ENCODE data around the gene STRIT1. TPM values are rescaled to one million over a fixed set of nuclear protein-coding genes. Genes with fewer than 3 reads are reported as not detected.

STRIT1 gene
- total and polyA plus RNA-seq, 2 donors (not counting 1 experiment from before 2014, with no cell fraction given) = not detected

DNA sequence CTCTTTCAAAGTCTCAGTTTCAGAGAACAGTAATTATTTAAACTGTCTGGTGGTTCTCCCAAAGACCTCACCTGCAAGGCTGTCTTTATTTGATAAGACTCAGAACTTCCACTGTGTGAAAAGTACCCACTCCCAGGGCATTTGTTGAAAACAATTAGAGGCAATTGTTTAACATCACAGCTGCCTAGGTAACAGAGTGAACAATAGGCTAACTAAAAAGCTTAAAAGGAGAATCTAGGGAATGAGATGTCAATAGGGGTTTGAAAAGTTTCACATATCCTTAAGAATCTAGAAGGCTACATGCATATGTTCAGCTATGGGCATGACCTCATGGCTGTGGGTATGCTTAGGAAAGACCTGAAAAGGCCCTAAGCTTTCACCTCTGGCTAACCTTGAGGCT, 2.9 kb upstream of the STRIT1 start:
- Histone ChIP-seq H2AFZ (ENCODE audit: insufficient read depth, low read depth, low read length, poor library complexity, severe bottlenecking) (no peak overlapping the region), H3K36me3 (replicated peaks in 1 of 2; ENCODE audit: control extremely low read depth in 1 of 2, control insufficient read depth in 1 of 2, extremely low read depth in 1 of 2, insufficient read depth in 2 of 2, low read length in 1 of 2) (no peaks in the 10 kb centered on the region), H3K27ac (ENCODE audit: low read length in 2 of 2) (no peak overlapping the region), H3K79me2 (ENCODE audit: control insufficient read depth, insufficient read depth, low read length) (no peaks in the 10 kb centered on the region), H3K4me2 (replicated peaks; ENCODE audit: low read depth, low read length, poor library complexity, severe bottlenecking) (no peak overlapping the region), H3K9ac (ENCODE audit: low read length) (no peak overlapping the region), H3K9me3 (ENCODE audit: control extremely low read depth in 1 of 3, control insufficient read depth in 2 of 3, insufficient read depth in 1 of 3, low read length in 2 of 3) (peaks cover 0 to 5% (median 0%) of the 10 kb centered on the region in 3 donors), H3K4me3 (ENCODE audit: control extremely low read depth in 1 of 5, extremely low read depth in 1 of 5, insufficient read depth in 1 of 5, low read depth in 2 of 5, low read length in 4 of 5) (no peak overlapping the region), H3K4me1 (ENCODE audit: control insufficient read depth in 2 of 2, insufficient read depth in 2 of 2, low read length in 2 of 2) (no peaks in the 10 kb centered on the region), H3K27me3 (replicated peaks in 1 of 4; ENCODE audit: control extremely low read depth in 1 of 4, control insufficient read depth in 3 of 4, insufficient read depth in 4 of 4, low read length in 3 of 4) (no peaks in the 10 kb centered on the region), H4K20me1 (ENCODE audit: control insufficient read depth, insufficient read depth, low read length, poor library complexity, severe bottlenecking) (no peaks in the 10 kb centered on the region)
- DNase-seq = no peak
- Mint-ChIP-seq H3K9me3 (ENCODE audit: insufficient read depth) (peaks cover 12% of the 10 kb centered on the region), H3K27ac (no peak overlapping the region), H3K4me1 (no peaks in the 10 kb centered on the region), H3K27me3 (no peaks in the 10 kb centered on the region), H3K4me3 (no peak overlapping the region)
- no peak for TF ChIP-seq EZH2 (IDR thresholded peaks at IDR 0.05; ENCODE audit: borderline replicate concordance, insufficient read depth, low read depth, low read length, poor library complexity, severe bottlenecking)
- TF ChIP-seq, protein P1, sequence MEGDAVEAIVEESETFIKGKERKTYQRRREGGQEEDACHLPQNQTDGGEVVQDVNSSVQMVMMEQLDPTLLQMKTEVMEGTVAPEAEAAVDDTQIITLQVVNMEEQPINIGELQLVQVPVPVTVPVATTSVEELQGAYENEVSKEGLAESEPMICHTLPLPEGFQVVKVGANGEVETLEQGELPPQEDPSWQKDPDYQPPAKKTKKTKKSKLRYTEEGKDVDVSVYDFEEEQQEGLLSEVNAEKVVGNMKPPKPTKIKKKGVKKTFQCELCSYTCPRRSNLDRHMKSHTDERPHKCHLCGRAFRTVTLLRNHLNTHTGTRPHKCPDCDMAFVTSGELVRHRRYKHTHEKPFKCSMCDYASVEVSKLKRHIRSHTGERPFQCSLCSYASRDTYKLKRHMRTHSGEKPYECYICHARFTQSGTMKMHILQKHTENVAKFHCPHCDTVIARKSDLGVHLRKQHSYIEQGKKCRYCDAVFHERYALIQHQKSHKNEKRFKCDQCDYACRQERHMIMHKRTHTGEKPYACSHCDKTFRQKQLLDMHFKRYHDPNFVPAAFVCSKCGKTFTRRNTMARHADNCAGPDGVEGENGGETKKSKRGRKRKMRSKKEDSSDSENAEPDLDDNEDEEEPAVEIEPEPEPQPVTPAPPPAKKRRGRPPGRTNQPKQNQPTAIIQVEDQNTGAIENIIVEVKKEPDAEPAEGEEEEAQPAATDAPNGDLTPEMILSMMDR (IDR thresholded peaks at IDR 0.05) = no peak
- POLR2A ChIA-PET = no interaction called here
- CTCF ChIA-PET = no interaction called here
- ATAC-seq (ENCODE audit: low read depth) = no peak
- intact Hi-C loops (cut with micrococcal nuclease) = no loop called here

GRCh38 chr3:155292693-155293092, 790 bp downstream of the STRIT1 start:
- H3K4me1 ChIP-seq (ENCODE audit: control insufficient read depth in 2 of 2, insufficient read depth in 2 of 2, low read length in 2 of 2) = no peaks in the 10 kb centered on the region
- TF ChIP-seq EZH2 (IDR thresholded peaks at IDR 0.05; ENCODE audit: borderline replicate concordance, insufficient read depth, low read depth, low read length, poor library complexity, severe bottlenecking) = no peak
- TF ChIP-seq, protein P1 (IDR thresholded peaks at IDR 0.05) = no peak
- H3K9ac ChIP-seq (ENCODE audit: low read length) = no peak overlapping the region
- no peaks in the 10 kb centered on the region for H3K79me2 ChIP-seq (ENCODE audit: control insufficient read depth, insufficient read depth, low read length)
- H2AFZ ChIP-seq (ENCODE audit: insufficient read depth, low read depth, low read length, poor library complexity, severe bottlenecking) = no peak overlapping the region
- Mint-ChIP-seq H3K9me3 (ENCODE audit: insufficient read depth) (peaks cover 4% of the 10 kb centered on the region), H3K4me1 (no peaks in the 10 kb centered on the region), H3K27me3 (no peaks in the 10 kb centered on the region), H3K27ac (no peak overlapping the region), H3K4me3 (no peak overlapping the region)
- peaks cover 0 to 5% (median 0%) of the 10 kb centered on the region in 3 donors for H3K9me3 ChIP-seq (ENCODE audit: control extremely low read depth in 1 of 3, control insufficient read depth in 2 of 3, insufficient read depth in 1 of 3, low read length in 2 of 3)
- H3K4me2 ChIP-seq (replicated peaks; ENCODE audit: low read depth, low read length, poor library complexity, severe bottlenecking) = no peak overlapping the region
- no peaks in the 10 kb centered on the region for H3K27me3 ChIP-seq (replicated peaks in 1 of 4; ENCODE audit: control extremely low read depth in 1 of 4, control insufficient read depth in 3 of 4, insufficient read depth in 4 of 4, low read length in 3 of 4)
- ChIA-PET POLR2A (no interaction called here), CTCF (no interaction called here)
- DNase-seq (no peak), ATAC-seq (ENCODE audit: low read depth) (no peak)
- H3K27ac ChIP-seq (ENCODE audit: low read length in 2 of 2) = no peak overlapping the region
- no peaks in the 10 kb centered on the region for H3K36me3 ChIP-seq (replicated peaks in 1 of 2; ENCODE audit: control extremely low read depth in 1 of 2, control insufficient read depth in 1 of 2, extremely low read depth in 1 of 2, insufficient read depth in 2 of 2, low read length in 1 of 2)
- no peaks in the 10 kb centered on the region for H4K20me1 ChIP-seq (ENCODE audit: control insufficient read depth, insufficient read depth, low read length, poor library complexity, severe bottlenecking)
- H3K4me3 ChIP-seq (ENCODE audit: control extremely low read depth in 1 of 5, extremely low read depth in 1 of 5, insufficient read depth in 1 of 5, low read depth in 2 of 5, low read length in 4 of 5) = no peak overlapping the region
- WGBS (ENCODE audit: insufficient coverage) = no CpG with 5 or more reads among the region's 2 CpGs
- intact Hi-C loops (cut with micrococcal nuclease) = no loop called here

Data from B cell (primary cell).